PFSK-1 (cell line): ENCODE results near the gene TLR3.

ENCODE experiments used
- TAF1 ChIP-seq: IDR thresholded peaks from 2 replicates; pipeline ENCODE4 v1.6.1; 2012; ENCODE audit warnings: low read length, control low read depth, borderline replicate concordance; ENCODE audit not compliant: insufficient read depth
- TF ChIP-seq, protein P1 (sequence below), 2 experiments: IDR thresholded peaks; 2 replicates each; pipeline versions ENCODE4 v1.6.1 to v1.8.0; 2011 to 2012; ENCODE audit warnings: low read depth in 2 of 2, low read length in 2 of 2, control low read depth in 1 of 2, inconsistent platforms in 1 of 2, mild to moderate bottlenecking in 1 of 2, moderate library complexity in 1 of 2; ENCODE audit not compliant: insufficient read depth in 1 of 2

DNA sequence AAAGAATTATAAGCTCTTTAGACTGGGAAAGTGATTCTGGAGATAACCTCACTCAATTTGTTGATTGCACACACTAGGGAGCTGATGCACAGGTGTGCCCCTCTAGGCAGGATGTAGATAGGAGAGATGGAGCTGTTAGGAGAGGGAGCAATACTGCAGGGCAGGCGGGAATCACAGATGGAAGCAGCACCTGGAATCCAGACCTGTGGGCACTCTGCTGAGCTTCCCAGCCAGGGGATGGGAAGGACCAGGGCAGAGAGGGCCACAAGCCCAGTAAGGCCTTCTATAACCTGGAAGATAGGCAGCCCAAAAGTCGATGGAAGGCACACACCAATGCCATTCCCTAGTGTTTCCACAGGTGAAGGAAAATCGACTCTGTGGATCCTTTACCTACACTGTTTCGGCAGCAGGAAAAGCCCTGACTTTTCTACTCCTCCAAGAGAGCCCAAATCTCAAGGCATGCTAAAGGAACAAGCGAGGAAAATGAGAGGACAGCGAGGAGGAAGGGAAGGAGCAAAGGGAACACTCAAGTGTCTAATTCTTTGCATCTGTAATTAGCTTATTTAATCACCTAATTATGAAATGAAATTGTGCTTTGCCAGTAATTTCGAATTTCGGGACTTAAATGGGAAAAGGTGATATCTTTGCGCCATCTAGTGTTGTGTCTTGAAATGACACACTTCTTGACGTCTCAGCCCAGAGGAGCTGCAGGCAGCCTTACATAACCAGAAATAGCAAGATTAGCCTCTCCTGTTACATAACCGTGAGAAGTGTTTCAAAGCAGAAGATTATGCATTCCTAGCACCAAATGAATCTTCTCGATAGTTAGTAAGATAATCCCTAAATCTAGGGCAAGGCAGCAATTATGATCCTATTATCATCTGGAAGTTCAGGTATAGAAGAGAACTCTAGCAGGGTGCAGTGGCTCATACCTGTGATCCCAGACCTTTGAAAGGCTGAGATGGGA is 31.0 kb upstream of the TLR3 start:
- no peak for TF ChIP-seq TAF1
- TF ChIP-seq, protein P1, sequence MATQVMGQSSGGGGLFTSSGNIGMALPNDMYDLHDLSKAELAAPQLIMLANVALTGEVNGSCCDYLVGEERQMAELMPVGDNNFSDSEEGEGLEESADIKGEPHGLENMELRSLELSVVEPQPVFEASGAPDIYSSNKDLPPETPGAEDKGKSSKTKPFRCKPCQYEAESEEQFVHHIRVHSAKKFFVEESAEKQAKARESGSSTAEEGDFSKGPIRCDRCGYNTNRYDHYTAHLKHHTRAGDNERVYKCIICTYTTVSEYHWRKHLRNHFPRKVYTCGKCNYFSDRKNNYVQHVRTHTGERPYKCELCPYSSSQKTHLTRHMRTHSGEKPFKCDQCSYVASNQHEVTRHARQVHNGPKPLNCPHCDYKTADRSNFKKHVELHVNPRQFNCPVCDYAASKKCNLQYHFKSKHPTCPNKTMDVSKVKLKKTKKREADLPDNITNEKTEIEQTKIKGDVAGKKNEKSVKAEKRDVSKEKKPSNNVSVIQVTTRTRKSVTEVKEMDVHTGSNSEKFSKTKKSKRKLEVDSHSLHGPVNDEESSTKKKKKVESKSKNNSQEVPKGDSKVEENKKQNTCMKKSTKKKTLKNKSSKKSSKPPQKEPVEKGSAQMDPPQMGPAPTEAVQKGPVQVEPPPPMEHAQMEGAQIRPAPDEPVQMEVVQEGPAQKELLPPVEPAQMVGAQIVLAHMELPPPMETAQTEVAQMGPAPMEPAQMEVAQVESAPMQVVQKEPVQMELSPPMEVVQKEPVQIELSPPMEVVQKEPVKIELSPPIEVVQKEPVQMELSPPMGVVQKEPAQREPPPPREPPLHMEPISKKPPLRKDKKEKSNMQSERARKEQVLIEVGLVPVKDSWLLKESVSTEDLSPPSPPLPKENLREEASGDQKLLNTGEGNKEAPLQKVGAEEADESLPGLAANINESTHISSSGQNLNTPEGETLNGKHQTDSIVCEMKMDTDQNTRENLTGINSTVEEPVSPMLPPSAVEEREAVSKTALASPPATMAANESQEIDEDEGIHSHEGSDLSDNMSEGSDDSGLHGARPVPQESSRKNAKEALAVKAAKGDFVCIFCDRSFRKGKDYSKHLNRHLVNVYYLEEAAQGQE (IDR thresholded peaks at IDR 0.05; ENCODE audit: insufficient read depth in 1 of 2, low read depth in 2 of 2, low read length in 2 of 2), result no peak
